NCI-H460 (cell line): Measurements from ENCODE around the gene ASB16. TPM values are rescaled to one million over a fixed set of nuclear protein-coding genes. Genes with fewer than 3 reads are reported as not detected.
"Not testable (repeated sequence)": the region's sequence is repeated elsewhere in the genome, so short reads cannot be mapped to it uniquely, and the experiment has no call there.

ENCODE experiments used
- DNase-seq: peaks from one replicate; pipeline ENCODE4 v3.0.0-alpha.2; 2016; ENCODE audit warnings: low read depth; ENCODE audit errors: extremely low read depth
- total RNA-seq: library from RNA; depleted of rRNA; stranded (reverse); fragments of >200 nt; shearing (Covaris generic); gene quantifications from 2 replicates; pipeline ENCODE4 v1.2.3, GENCODE V29; 2014

The ASB16 gene
- total RNA-seq, 1 experiment from 2014 or later, result not detected

- DNase-seq, result no peak
These were observed 23.8 kb upstream of the ASB16 start for GRCh38 chr17:44146375-44147346.

- DNase-seq, result no peak
These were observed 22.7 kb upstream of the ASB16 start for GRCh38 chr17:44147812-44148211.

- DNase-seq, result not testable (repeated sequence)
These were observed 21.4 kb upstream of the ASB16 start for GRCh38 chr17:44149066-44149465.

GRCh38 chr17:44149750-44150329, 20.7 kb upstream of the ASB16 start:
- no peak for DNase-seq

GRCh38 chr17:44152875-44153274, 17.6 kb upstream of the ASB16 start:
- DNase-seq, result no peak

- DNase-seq, result no peak
These were observed 15.0 kb upstream of the ASB16 start for GRCh38 chr17:44155488-44155887.

- DNase-seq, result no peak
These were observed 10.8 kb upstream of the ASB16 start for GRCh38 chr17:44159519-44160210.

- DNase-seq, result no peak
These were observed 6.0 kb upstream of the ASB16 start for GRCh38 chr17:44164476-44164875.

- no peak for DNase-seq
These were observed 3.2 kb upstream of the ASB16 start for GRCh38 chr17:44167181-44167861.

- no peak for DNase-seq
These were observed 387 bp upstream of the ASB16 start for GRCh38 chr17:44170135-44170498.

- DNase-seq, result no peak
These were observed 1.5 kb downstream of the ASB16 start for GRCh38 chr17:44171931-44172455.

- DNase-seq, result no peak
These were observed 3.9 kb downstream of the ASB16 start for GRCh38 chr17:44174427-44174826.

GRCh38 chr17:44176257-44176656, 5.8 kb downstream of the ASB16 start:
- DNase-seq, result no peak

GRCh38 chr17:44176671-44177501, 6.4 kb downstream of the ASB16 start:
- DNase-seq, result no peak

GRCh38 chr17:44177640-44178039, 7.1 kb downstream of the ASB16 start:
- no peak for DNase-seq

GRCh38 chr17:44178133-44178532, 7.6 kb downstream of the ASB16 start:
- no peak for DNase-seq

GRCh38 chr17:44183024-44183423, 12.5 kb downstream of the ASB16 start:
- no peak for DNase-seq

GRCh38 chr17:44184212-44184810, 13.8 kb downstream of the ASB16 start:
- no peak for DNase-seq
